ENCODE results near the gene CXCR4.
A peak's percentile ranks its signal among the peaks of the same experiment; 100 is the strongest.

The CXCR4 gene

DNA sequence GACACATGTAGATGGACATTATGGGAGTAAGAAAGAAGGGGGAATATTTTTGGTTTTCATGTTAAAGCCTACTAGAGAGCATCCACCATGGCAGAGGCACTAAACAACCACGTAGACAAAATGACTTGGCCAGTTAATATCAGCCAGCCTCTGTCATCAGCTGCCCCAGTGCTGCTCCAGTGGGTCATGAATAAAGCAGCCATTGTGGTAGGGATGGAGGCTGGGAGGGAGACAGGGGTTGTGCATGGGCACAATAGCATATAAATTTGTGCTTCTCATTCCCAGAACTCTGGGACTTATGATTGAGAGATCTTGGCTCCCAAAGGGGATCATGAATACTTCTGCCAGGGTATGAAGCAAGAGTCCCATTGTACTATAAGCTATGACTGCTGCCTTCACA lies 31.1 kb upstream of the CXCR4 start:
- DNase-seq (ENCODE audit: low spot score) = no peak
- TF ChIP-seq, protein P1, sequence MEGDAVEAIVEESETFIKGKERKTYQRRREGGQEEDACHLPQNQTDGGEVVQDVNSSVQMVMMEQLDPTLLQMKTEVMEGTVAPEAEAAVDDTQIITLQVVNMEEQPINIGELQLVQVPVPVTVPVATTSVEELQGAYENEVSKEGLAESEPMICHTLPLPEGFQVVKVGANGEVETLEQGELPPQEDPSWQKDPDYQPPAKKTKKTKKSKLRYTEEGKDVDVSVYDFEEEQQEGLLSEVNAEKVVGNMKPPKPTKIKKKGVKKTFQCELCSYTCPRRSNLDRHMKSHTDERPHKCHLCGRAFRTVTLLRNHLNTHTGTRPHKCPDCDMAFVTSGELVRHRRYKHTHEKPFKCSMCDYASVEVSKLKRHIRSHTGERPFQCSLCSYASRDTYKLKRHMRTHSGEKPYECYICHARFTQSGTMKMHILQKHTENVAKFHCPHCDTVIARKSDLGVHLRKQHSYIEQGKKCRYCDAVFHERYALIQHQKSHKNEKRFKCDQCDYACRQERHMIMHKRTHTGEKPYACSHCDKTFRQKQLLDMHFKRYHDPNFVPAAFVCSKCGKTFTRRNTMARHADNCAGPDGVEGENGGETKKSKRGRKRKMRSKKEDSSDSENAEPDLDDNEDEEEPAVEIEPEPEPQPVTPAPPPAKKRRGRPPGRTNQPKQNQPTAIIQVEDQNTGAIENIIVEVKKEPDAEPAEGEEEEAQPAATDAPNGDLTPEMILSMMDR (IDR thresholded peaks at IDR 0.05; ENCODE audit: extremely low read depth, missing control alignments) = no peak

DNA sequence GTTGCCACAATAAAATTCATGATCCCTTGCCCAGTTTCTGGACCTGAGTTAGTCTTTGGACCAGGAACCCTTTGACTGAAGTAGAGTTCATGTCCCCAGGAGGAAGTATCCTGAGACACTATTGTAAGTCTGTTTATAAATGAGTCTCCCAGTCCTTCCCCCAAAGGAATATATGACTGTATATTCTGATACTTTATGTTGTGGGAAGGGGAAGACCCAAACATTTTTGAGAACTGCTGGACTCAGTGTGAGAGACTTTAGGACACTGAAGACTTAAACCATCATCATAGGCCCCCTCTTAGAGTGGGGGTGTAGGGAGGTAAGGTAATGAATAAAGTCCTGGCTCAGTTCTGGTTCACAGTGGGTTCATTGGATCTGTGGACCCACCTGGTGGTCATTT lies 28.6 kb upstream of the CXCR4 start:
- TF ChIP-seq, protein P1 (IDR thresholded peaks at IDR 0.05; ENCODE audit: extremely low read depth, missing control alignments) = no peak
- no peak for DNase-seq (ENCODE audit: low spot score)

DNA sequence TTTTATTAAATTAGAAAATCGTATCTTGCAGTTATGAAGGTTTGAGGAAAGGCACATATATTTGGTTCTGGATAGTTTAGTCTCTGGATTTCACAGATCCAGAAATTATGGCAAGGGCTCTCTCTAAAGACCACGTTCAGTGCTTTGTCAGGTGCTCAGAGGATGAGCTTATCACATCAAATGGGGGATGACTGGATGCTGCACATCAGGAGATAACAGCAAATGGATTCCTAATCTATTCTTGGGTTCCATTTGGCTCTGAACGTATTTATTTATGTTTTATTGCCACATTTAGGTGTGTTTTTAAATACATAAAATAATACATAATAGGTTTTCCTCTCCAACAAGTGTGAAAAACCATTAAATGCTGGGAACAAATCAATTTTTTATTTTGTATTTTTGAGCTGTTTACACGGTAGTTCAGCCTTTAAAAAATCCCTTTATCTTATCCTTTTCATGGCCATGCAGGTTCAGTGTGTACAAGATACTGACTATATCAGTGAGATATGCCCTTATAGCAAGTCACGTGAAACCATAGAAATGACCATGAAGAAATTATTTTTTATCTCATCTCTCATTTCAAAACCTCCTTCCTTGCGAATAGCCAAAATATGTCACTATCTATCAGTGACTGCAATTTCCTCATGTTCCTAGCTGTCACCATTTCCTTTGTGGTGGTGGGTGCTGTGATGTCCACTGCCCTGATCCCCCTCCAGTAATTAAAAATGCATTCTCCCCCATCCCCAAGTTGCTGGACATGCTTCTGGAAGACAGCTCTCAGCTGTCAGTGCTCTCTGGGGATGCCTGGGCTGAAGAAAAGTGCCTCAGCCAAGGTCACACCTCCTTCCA lies 25.9 kb upstream of the CXCR4 start:
- TF ChIP-seq, protein P1 (IDR thresholded peaks at IDR 0.05; ENCODE audit: extremely low read depth, missing control alignments) = no peak
- DNase-seq (ENCODE audit: low spot score) = no peak

DNA sequence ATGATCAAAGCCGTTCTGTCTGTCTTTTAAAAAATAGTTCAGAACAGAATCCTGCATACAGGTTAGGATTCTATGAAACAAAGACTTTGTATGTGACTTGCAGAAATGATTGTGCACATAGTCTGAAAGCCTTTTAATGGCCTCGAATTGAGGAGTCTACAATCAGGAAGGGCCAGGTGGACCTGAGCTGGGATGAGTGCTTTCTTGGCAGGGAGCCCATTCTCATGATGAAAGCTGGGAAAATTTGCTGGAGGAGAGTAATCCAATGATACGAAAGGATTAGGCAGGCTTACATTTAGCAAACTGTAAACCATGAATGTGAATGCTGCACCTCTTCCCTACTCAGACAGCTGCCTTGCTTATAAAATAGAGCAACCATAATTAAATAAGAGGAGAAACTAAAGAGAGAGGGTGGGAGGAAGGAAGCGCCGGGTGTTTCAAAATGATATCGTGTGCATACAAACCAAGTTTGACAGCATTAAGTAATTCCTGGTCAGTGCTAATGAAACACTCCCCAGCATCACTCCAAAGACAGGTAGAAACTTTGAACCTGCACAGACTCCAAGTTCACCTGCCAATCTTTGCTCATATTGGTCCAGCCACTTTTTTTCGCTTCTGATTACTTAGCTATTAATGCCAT lies 23.7 kb upstream of the CXCR4 start:
- no peak for DNase-seq (ENCODE audit: low spot score)
- TF ChIP-seq, protein P1 (IDR thresholded peaks at IDR 0.05; ENCODE audit: extremely low read depth, missing control alignments) = no peak

DNA sequence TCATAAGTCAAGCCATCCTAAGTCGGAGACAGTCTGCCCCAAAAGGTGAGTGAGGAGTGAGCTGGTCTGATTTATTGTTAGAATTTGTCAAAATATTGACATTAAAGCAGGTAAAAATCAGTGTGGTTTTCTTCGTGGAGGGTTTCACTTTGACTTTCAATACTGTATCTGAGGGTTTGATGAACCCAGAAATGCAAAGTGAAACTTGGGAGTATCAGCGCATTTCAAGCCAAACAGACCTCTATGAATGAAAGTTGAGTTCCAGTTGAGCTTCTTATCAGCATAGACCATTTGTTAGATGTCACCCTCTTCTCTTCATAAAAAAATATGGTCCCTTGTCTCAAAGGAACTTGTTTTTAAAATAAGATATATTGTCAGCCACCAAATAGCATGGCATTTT lies 21.7 kb upstream of the CXCR4 start:
- peak; percentile 29 for DNase-seq (ENCODE audit: low spot score)
- TF ChIP-seq, protein P1 (IDR thresholded peaks at IDR 0.05; ENCODE audit: extremely low read depth, missing control alignments) = no peak

DNA sequence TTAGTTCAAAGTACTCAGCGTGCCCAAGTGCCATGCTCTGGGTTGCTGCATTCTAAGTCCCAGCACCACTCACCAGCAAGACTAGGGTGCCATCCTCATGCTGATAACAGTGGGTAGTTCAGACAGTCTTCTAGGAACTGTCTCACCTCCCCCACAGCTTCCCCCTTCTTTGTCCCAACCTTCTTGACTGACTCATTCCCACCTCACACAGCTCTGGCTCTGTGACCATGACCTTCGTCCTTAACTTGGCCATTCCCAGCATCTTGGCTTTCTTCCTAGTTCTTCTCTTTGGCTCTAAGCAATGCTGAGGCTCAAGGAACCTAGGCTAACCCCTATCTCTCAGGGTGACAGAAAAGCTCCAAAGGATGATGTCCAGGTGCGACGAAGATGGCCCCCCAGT lies 20.0 kb upstream of the CXCR4 start:
- TF ChIP-seq, protein P1 (IDR thresholded peaks at IDR 0.05; ENCODE audit: extremely low read depth, missing control alignments) = no peak
- no peak for DNase-seq (ENCODE audit: low spot score)

DNA sequence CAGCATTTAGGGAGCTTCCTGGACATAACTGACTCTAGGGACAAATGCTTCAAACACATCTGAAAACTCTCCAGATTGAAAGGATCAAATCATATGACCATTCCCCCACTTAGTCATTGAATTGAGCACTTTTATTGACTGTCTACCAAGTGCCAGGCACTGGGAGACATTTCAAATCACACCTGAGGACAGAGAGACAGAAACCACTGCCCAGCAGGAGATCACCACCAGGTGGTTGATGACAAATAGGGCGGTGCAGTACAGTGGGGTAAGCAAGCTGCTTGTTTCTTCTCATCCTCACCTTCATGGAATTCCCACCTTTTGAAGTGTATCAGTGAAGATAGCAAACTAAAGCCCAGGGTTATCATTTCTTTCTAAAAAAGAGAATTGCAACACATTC lies 19.0 kb upstream of the CXCR4 start:
- TF ChIP-seq, protein P1 (IDR thresholded peaks at IDR 0.05; ENCODE audit: extremely low read depth, missing control alignments) = no peak
- no peak for DNase-seq (ENCODE audit: low spot score)
